Measurements from ENCODE around the gene CXCL12.

CXCL12 gene

DNA sequence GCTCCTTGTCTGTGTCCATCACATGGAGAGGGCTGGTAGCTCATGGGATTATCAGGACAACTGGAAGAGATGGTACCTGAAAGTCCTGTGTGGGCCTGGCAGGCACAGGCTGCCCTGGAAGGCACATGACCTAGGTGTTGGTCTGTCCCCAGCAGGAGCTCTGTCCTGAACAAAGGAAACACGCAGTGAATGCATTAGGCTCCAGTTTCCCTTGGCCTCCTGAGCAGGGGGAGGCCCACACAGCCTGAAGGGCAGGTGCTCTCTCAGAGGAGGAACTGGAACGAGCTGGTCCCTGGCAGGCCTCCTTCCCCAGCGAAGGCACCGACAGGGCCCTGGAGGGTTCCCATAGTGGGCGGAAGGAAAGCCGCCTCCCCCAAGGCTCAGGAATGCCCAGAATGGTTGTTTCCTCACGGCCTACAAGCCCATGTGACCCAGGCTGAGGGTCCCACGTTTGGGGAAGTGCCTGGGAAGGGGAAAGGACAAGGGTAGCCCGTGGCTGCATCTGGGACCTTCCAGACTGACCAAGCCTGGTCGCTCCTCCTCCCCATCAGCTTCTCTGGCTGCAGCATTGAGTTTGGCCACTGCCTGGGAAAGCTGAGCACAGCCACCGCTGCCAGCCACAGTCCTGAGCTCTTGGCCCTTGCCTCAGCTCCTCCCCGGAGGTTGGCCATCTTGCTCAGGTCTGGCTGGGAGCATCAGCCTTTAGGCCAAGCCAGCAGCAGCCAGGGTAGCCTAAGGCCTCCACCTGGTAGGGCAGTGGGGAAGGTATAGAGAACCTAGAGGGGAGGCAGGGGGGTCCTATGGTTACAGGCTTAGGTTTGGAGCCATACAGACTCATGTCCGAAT, 21.8 kb downstream of the CXCL12 start:
- no peak for DNase-seq (ENCODE audit: insufficient read length, low spot score)
- TF ChIP-seq, protein P1, sequence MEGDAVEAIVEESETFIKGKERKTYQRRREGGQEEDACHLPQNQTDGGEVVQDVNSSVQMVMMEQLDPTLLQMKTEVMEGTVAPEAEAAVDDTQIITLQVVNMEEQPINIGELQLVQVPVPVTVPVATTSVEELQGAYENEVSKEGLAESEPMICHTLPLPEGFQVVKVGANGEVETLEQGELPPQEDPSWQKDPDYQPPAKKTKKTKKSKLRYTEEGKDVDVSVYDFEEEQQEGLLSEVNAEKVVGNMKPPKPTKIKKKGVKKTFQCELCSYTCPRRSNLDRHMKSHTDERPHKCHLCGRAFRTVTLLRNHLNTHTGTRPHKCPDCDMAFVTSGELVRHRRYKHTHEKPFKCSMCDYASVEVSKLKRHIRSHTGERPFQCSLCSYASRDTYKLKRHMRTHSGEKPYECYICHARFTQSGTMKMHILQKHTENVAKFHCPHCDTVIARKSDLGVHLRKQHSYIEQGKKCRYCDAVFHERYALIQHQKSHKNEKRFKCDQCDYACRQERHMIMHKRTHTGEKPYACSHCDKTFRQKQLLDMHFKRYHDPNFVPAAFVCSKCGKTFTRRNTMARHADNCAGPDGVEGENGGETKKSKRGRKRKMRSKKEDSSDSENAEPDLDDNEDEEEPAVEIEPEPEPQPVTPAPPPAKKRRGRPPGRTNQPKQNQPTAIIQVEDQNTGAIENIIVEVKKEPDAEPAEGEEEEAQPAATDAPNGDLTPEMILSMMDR (IDR thresholded peaks at IDR 0.05; ENCODE audit: insufficient read depth, missing control alignments), result no peak
- no peak for FAIRE-seq

DNA sequence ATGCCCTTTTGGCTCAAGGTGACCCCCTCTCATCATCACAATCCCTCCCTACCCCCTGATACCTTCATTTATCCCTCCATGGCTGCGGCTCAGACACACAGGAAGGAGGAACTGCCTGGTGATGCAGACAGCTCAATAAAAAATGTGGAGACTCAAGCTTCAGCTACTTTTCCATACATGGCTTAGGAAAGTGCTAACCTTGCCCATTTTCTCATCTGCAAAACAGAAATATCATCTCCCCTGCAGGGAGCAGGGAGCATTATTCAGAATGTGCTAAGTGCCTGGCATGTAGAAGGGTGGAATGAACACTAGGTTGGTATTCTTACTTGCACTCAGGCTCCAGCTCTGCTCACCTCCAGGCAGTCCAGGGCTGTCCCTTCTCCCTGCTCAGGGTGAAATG, 23.8 kb downstream of the CXCL12 start:
- TF ChIP-seq, protein P1 (IDR thresholded peaks at IDR 0.05; ENCODE audit: insufficient read depth, missing control alignments), result no peak
- no peak for DNase-seq (ENCODE audit: insufficient read length, low spot score)
- FAIRE-seq, result no peak

DNA sequence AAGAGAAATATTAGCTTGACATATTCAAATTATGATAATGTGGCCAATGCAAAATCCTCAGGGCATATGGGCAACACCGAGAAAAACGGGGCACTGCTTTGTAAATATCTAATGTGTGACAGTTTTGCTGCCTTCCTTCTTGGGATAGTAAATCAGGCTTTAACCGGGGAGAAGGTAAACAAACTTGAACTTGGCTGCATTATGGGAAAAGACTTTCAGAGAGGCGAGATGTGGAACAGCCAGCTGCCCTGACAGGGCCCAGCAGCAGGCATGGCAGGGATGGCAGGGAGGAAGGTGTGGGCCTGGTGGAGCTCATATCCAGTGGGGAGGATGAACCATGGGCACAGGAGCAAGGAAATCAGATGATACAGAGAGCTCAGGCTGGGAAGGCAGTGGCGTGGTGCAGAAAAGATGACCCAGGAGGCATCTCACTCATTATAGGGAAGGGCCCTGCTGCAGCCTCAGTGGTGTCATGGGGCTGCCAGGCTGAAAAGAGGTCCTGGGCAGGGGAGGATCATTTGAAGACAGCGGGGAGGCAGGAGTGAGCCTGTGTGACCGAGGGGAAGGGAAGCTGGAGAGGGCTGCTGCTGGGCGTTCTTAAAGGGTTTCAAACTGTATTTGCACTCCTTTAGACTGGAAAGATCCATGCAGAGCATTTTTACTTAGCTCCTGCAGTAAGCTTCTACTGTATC, 26.7 kb downstream of the CXCL12 start:
- FAIRE-seq, result no peak
- TF ChIP-seq, protein P1 (IDR thresholded peaks at IDR 0.05; ENCODE audit: insufficient read depth, missing control alignments), result no peak
- no peak for DNase-seq (ENCODE audit: insufficient read length, low spot score)

DNA sequence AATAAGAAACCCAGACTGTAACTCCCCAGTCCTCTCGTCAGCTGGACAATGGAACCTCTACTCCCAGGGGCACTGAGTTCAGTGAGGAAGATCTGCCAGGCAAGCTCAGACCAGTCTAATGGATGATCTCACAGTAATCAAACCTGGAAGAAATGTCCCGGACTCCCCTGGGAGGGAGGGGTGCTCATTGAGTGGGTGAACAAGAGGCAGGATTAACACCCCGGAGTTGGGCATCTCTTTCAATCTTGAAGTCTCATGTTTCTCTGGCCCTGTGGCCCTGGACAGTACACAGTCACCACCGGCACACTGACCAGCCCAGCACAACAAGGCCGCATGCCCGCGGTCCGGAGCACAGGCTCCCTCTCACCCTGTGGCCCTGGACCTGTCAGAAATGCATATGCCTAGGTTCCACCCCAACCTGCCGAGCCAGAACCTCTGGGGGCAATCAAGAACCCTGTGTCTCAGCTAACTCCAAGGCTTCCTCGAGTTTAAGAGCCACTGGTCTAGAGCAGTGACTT, 27.8 kb downstream of the CXCL12 start:
- no peak for FAIRE-seq
- DNase-seq (ENCODE audit: insufficient read length, low spot score), result no peak
- TF ChIP-seq, protein P1 (IDR thresholded peaks at IDR 0.05; ENCODE audit: insufficient read depth, missing control alignments), result no peak

DNA sequence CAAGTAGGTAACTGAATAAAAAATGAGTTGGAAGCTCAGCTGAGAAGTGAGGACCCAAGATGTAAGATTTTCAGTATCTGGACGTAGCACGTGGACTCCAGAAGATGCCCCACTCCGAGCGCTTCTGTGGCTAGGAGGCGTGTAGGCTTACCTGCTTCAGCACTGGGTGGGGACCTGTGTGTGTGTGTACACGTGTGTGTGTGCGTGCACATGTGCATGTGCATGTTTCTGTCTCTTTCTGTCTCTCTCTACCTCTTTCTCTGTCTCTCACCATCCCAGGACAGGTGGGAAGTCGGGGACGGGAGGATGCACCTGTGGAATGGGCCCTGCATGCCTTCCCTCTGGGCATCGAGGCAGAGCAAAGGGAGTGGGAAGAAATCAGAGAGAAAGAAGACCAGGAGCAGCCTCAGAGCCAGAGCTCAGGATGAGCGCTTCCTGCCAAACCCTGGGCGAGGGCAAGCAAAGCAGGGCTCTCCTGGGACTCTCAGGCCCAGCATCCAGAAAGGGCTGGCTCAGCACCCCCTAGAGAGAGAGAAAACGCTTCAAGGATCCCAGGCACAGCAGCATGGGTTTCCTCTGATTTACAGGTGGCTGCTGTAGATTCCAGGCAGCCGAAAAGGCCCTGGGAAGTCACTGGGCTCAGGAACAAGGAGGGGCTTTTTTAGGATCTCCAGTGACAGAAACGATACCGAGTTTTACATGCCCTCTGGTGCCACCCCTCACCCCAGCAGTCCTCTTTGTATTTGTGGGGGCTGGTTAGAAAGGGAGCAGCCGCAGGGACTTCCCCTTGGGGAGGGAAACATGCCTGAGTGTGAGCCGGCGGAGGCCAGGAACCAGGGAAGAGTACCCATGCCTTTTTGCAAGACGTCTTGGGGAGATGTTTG, 28.5 kb downstream of the CXCL12 start:
- FAIRE-seq (no peak), DNase-seq (ENCODE audit: insufficient read length, low spot score) (no peak)
- TF ChIP-seq, protein P1 (IDR thresholded peaks at IDR 0.05; ENCODE audit: insufficient read depth, missing control alignments), result no peak

DNA sequence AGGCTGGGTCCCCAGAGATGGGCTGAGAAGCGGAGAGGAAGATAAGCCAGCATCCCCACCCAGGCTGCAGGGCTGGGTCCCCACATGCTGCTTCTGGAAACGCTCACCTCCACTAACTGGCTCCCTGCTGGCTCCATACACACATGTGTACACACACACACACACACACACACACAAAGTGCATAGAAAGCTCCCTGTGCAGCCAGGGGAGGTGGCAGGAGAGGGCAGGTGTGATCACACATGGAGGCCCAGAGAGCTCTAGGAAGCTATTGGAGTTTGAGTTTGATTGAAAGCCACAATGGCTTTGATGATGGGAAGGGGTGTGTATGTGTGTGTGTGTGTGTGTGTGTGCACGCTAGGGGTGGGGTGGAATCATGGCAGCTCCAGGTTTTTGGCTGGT, 29.3 kb downstream of the CXCL12 start:
- FAIRE-seq (no peak), DNase-seq (ENCODE audit: insufficient read length, low spot score) (no peak)
- TF ChIP-seq, protein P1 (IDR thresholded peaks at IDR 0.05; ENCODE audit: insufficient read depth, missing control alignments), result no peak
